ENCODE data around the gene C1R.

DNA sequence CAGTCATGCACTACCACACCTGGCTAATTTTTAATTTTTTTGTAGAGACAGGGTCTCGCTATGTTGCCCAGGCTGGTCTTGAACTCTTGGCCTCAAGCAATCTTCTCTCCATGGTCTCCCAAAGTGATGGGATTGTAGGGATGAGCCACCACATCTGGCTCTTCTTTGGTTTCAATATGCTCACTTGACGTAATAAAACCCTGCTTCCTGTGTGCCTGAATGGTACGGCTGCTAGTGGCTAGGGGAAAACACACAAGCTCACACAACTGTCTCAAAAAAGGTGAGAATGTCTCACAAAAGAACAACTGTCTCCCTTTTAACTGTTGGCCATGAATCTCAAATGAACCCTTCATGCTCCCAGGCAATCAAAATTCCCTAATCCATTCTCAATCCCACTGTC is 16.7 kb downstream of the C1R start:
- TF ChIP-seq EZH2 (IDR thresholded peaks at IDR 0.05) (no peak), EZH2phosphoT487 (IDR thresholded peaks at IDR 0.05) (no peak)
- TF ChIP-seq, protein P1, sequence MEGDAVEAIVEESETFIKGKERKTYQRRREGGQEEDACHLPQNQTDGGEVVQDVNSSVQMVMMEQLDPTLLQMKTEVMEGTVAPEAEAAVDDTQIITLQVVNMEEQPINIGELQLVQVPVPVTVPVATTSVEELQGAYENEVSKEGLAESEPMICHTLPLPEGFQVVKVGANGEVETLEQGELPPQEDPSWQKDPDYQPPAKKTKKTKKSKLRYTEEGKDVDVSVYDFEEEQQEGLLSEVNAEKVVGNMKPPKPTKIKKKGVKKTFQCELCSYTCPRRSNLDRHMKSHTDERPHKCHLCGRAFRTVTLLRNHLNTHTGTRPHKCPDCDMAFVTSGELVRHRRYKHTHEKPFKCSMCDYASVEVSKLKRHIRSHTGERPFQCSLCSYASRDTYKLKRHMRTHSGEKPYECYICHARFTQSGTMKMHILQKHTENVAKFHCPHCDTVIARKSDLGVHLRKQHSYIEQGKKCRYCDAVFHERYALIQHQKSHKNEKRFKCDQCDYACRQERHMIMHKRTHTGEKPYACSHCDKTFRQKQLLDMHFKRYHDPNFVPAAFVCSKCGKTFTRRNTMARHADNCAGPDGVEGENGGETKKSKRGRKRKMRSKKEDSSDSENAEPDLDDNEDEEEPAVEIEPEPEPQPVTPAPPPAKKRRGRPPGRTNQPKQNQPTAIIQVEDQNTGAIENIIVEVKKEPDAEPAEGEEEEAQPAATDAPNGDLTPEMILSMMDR (IDR thresholded peaks at IDR 0.05) = no peak

Measured in neural progenitor cell (in vitro differentiated cells).